Measurements from ENCODE around the gene HBG2.

DNA sequence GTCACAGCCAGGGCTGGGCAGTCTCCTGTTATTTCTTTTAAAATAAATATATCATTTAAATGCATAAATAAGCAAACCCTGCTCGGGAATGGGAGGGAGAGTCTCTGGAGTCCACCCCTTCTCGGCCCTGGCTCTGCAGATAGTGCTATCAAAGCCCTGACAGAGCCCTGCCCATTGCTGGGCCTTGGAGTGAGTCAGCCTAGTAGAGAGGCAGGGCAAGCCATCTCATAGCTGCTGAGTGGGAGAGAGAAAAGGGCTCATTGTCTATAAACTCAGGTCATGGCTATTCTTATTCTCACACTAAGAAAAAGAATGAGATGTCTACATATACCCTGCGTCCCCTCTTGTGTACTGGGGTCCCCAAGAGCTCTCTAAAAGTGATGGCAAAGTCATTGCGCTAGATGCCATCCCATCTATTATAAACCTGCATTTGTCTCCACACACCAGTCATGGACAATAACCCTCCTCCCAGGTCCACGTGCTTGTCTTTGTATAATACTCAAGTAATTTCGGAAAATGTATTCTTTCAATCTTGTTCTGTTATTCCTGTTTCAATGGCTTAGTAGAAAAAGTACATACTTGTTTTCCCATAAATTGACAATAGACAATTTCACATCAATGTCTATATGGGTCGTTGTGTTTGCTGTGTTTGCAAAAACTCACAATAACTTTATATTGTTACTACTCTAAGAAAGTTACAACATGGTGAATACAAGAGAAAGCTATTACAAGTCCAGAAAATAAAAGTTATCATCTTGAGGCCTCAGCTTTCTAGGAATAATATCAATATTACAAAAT is 33.7 kb upstream of the HBG2 start:
- TF ChIP-seq, protein P1, sequence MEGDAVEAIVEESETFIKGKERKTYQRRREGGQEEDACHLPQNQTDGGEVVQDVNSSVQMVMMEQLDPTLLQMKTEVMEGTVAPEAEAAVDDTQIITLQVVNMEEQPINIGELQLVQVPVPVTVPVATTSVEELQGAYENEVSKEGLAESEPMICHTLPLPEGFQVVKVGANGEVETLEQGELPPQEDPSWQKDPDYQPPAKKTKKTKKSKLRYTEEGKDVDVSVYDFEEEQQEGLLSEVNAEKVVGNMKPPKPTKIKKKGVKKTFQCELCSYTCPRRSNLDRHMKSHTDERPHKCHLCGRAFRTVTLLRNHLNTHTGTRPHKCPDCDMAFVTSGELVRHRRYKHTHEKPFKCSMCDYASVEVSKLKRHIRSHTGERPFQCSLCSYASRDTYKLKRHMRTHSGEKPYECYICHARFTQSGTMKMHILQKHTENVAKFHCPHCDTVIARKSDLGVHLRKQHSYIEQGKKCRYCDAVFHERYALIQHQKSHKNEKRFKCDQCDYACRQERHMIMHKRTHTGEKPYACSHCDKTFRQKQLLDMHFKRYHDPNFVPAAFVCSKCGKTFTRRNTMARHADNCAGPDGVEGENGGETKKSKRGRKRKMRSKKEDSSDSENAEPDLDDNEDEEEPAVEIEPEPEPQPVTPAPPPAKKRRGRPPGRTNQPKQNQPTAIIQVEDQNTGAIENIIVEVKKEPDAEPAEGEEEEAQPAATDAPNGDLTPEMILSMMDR (conservative IDR thresholded peaks at IDR 0.05 in 1 of 2, IDR thresholded peaks at IDR 0.05 in 1 of 2; ENCODE audit: low read depth in 1 of 2, low read length in 2 of 2), result no peak
- TF ChIP-seq EZH2 (IDR thresholded peaks at IDR 0.05; ENCODE audit: low read length, missing control alignments), result no peak
